Suprapubic skin (tissue), 4 donors: Measurements from ENCODE around the gene SUFU. TPM values are rescaled to one million over a fixed set of nuclear protein-coding genes. Genes with fewer than 3 reads are reported as not detected.

Source experiments
- DNase-seq, 2 donors: peaks; one replicate each; pipeline ENCODE4 v3.0.0-alpha.2; 2019; ENCODE audit warnings: low spot score in 2 of 2
- H3K27ac ChIP-seq: fragments of 200-600 bp; sonication (generic); one replicate; pipeline ENCODE4 v1.5.1; 2019
- H3K27me3 ChIP-seq: fragments of 200-600 bp; sonication (generic); one replicate; pipeline ENCODE4 v1.5.1; 2019
- H3K36me3 ChIP-seq: fragments of 200-600 bp; sonication (generic); one replicate; pipeline ENCODE4 v1.5.1; 2019
- H3K4me1 ChIP-seq: fragments of 200-600 bp; sonication (generic); one replicate; pipeline ENCODE4 v1.5.1; 2019
- H3K4me3 ChIP-seq: fragments of 200-600 bp; sonication (generic); one replicate; pipeline ENCODE4 v1.5.1; 2019; ENCODE audit warnings: mild to moderate bottlenecking
- H3K9me3 ChIP-seq: fragments of 200-600 bp; sonication (generic); one replicate; pipeline ENCODE4 v1.5.1; 2019
- EP300 ChIP-seq: sonication (generic); formaldehyde crosslinking; IDR thresholded peaks from one replicate; pipeline ENCODE4 v1.6.1; 2017; ENCODE audit warnings: antibody characterized with exemption
- POLR2A ChIP-seq, 2 donors: fragments of 450-650 bp; IDR thresholded peaks; one replicate each; pipeline ENCODE4 v1.6.1; 2017; ENCODE audit warnings: antibody characterized with exemption in 2 of 2, mild to moderate bottlenecking in 2 of 2, moderate library complexity in 2 of 2
- POLR2AphosphoS5 ChIP-seq, 3 donors: sonication (generic); formaldehyde crosslinking; IDR thresholded peaks; one replicate each; pipeline ENCODE4 v1.6.1; 2017; ENCODE audit warnings: antibody characterized with exemption in 3 of 3
- whole genome bisulfite sequencing: methylation state at CpG from one replicate; pipeline ENCODE4 v1.1.5; 2018; 5-methylcytosine and 5-hydroxymethylcytosine counted together
- total RNA-seq, 4 donors: library from RNA; depleted of rRNA; stranded (reverse); fragments of >200 nt; gene quantifications; one replicate each; pipeline ENCODE4 v1.1.0, GENCODE V29; 2016
- TF ChIP-seq, protein P1 (sequence below), 2 donors: fragments of 200-600 bp in 1 of 2; fragments of 450-650 bp in 1 of 2; sonication (generic) in 1 of 2; IDR thresholded peaks; one replicate each; pipeline ENCODE4 v1.5.1; 2016 to 2019; ENCODE audit warnings: antibody characterized with exemption in 2 of 2, mild to moderate bottlenecking in 1 of 2, moderate library complexity in 1 of 2

SUFU gene
- total RNA-seq, 4 donors from 2014 or later = 15.3 to 22.7 (median 18.9) TPM

DNA sequence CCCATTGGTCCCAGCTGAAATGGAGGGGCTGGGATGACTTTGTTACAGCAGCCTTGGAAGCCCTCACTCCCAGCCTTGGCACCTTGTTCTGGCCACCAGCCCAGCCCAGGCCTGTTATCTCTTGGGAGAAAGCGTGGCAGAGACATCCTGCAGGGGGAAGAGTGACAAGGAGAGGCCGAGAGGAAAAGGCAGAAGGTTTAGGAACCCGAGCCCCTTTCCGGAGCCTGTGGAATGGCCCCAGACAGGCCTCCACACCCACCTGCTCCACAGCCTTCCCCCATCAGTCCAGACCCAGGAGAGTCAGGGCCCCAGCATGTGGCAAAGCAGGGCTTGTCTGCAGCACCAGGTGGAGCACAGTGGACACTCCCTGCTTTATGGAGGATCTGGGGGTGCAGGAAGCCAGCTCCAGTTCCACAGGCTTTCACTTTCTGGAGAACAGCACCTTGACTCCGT, 116.4 kb downstream of the SUFU start:
- WGBS = 44% methylated on average over 4 of the region's 5 CpGs
- Histone ChIP-seq H3K27me3 (no peaks in the 10 kb centered on the region), H3K9me3 (no peaks in the 10 kb centered on the region), H3K4me1 (peaks cover 52% of the 10 kb centered on the region), H3K27ac (no peak overlapping the region), H3K36me3 (peaks cover 32% of the 10 kb centered on the region), H3K4me3 (no peak overlapping the region)
- no peak for DNase-seq
- no peak for TF ChIP-seq POLR2AphosphoS5 (IDR thresholded peaks at IDR 0.05)
- TF ChIP-seq EP300 = no peak
- TF ChIP-seq, protein P1, sequence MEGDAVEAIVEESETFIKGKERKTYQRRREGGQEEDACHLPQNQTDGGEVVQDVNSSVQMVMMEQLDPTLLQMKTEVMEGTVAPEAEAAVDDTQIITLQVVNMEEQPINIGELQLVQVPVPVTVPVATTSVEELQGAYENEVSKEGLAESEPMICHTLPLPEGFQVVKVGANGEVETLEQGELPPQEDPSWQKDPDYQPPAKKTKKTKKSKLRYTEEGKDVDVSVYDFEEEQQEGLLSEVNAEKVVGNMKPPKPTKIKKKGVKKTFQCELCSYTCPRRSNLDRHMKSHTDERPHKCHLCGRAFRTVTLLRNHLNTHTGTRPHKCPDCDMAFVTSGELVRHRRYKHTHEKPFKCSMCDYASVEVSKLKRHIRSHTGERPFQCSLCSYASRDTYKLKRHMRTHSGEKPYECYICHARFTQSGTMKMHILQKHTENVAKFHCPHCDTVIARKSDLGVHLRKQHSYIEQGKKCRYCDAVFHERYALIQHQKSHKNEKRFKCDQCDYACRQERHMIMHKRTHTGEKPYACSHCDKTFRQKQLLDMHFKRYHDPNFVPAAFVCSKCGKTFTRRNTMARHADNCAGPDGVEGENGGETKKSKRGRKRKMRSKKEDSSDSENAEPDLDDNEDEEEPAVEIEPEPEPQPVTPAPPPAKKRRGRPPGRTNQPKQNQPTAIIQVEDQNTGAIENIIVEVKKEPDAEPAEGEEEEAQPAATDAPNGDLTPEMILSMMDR (IDR thresholded peaks at IDR 0.05) = no peak
- no peak for TF ChIP-seq POLR2A (IDR thresholded peaks at IDR 0.05)

DNA sequence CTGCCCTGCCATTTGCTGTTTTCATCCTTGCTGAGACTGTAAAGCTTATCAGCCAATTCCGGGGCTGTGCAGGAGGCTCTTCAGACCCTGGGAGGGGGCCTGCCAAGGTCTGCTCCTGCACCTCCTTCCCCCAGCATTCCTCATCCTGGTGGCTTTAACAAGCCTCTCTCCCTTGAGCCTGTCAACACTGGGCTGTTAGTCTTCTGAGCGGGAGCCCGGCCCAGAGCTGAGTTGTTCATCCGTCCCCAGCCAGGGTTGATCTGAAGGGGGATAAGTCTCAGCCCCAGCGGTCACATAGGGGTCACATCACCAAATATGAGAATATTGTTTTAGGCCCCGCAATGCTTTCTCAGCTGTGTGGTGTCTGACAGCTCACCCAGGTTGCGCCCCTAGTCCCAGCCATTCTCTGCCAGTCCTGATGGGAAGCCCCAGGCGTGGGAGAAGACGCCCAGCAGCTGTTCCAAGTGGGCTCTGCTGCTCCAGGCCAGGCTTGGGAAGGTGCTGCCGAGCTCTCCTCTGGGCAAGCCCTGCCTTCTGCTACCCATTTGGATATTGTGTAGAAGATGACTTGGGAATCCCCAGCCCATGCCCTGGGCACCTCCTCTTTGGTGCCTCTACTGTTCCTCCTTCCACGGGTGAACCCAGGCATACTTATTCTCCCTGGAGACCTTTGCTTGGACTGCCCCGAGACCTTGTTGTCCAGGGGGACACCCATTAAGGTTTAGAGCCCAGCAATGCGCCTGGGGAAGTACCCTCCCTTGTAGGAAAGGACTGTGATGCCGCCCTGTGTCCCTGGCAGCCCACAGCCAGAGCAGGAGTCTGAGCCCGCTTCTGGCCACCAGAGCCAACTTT, 117.0 kb downstream of the SUFU start:
- no peak for DNase-seq
- no peak for TF ChIP-seq EP300
- TF ChIP-seq POLR2A (IDR thresholded peaks at IDR 0.05) = no peak
- TF ChIP-seq POLR2AphosphoS5 (IDR thresholded peaks at IDR 0.05) = no peak
- TF ChIP-seq, protein P1 (IDR thresholded peaks at IDR 0.05) = no peak
- WGBS = 80% methylated on average over 8 of the region's 15 CpGs
- peaks cover 26% of the 10 kb centered on the region for H3K36me3 ChIP-seq
- peaks cover 50% of the 10 kb centered on the region for H3K4me1 ChIP-seq
- peak overlapping the region; percentile 4 for H3K27ac ChIP-seq
- no peaks in the 10 kb centered on the region for H3K27me3 ChIP-seq
- H3K9me3 ChIP-seq = no peaks in the 10 kb centered on the region
- H3K4me3 ChIP-seq = no peak overlapping the region

DNA sequence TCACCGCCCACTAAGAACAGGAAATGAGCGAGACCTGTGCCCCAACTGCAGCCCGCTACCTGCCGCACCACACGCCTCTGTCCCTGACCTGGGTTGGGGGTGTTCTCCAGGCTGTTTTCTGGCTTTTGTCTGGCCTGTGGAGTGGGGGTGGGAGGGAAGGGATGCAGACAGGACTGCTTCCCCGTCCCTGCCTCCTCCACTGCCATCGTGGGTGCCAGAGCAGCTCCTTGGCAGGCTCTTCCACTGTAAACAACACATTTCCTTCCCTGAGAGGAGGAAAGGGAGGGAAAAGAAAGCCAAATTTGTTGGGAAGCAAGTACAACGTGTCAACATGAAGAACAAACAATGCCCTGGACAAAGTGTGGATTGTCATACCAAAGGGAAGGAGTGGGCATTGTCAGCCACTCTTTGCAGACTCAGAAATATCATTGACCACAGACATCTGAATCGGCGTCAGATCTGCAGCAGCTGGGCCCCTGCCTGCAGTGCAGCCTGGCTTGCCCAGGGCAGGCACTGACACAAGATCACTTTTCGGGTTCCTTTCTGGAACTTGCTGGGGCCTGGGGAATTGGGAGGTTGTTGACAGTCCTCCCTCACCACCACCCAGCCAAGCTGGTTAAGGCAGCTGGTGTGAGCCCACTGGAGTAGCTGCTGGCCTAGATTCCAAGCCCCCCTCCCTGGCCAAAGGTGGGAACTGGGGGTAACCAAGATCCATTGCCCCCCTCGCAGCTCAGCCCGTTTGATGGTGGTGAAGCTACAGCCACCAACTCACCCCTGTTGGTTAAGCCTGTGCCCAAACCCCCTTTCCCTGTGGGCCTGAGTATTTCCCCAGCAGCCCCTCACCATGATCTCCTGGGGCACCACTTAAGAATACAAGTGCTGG, 117.9 kb downstream of the SUFU start:
- Histone ChIP-seq H3K4me1 (peaks cover 50% of the 10 kb centered on the region), H3K9me3 (no peaks in the 10 kb centered on the region)
- TF ChIP-seq POLR2A (IDR thresholded peaks at IDR 0.05) = no peak
- TF ChIP-seq, protein P1 (IDR thresholded peaks at IDR 0.05) = no peak
- no peak for TF ChIP-seq EP300

DNA sequence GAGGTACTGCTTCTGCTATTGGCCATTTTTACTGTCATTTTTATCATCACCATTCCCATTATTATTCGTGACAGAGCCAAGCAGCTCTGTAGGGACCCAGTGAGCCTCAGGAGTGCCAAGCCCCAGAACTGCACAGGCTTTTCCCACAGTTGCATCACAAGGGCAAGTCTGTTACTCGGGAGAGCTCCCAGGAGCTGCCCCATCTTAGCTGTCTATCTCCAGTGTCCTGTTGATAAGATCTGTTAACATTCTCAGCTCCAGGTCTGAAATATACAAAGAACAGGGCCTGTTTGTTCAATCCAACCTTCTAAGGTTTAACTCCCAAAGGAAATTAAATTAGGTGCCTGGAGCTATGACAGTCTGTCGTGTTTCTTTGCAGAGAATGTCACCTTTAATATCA, 120.3 kb downstream of the SUFU start:
- no peak overlapping the region for H3K27ac ChIP-seq
- H3K9me3 ChIP-seq = no peaks in the 10 kb centered on the region
- peaks cover 3% of the 10 kb centered on the region for H3K36me3 ChIP-seq
- no peak for DNase-seq
- TF ChIP-seq, protein P1 (IDR thresholded peaks at IDR 0.05) = no peak
- TF ChIP-seq EP300 = no peak
- no peak for TF ChIP-seq POLR2A (IDR thresholded peaks at IDR 0.05)
- no peak for TF ChIP-seq POLR2AphosphoS5 (IDR thresholded peaks at IDR 0.05)
- peaks cover 74% of the 10 kb centered on the region for H3K4me1 ChIP-seq
- no peak overlapping the region for H3K4me3 ChIP-seq
- no peaks in the 10 kb centered on the region for H3K27me3 ChIP-seq
- WGBS = 80% methylated on average over 3 of the region's 3 CpGs

More for the DNA sequence above, 117.9 kb downstream of the SUFU start:
- peak overlapping the region; percentile 4 for H3K27ac ChIP-seq
- 55% methylated on average over 12 of the region's 13 CpGs for WGBS
- no peaks in the 10 kb centered on the region for H3K27me3 ChIP-seq
- DNase-seq = no peak
- peaks cover 17% of the 10 kb centered on the region for H3K36me3 ChIP-seq
- no peak overlapping the region for H3K4me3 ChIP-seq
